GM18951 (cell line): Measurements from ENCODE around the gene SART3.
"Not testable (repeated sequence)": the region's sequence is repeated elsewhere in the genome, so short reads cannot be mapped to it uniquely, and the experiment has no call there.

Experiments used
- POLR2A ChIP-seq: IDR thresholded peaks from 4 replicates; pipeline ENCODE4 v1.6.1; 2011; ENCODE audit warnings: mild to moderate bottlenecking; ENCODE audit not compliant: insufficient read length, insufficient read depth; ENCODE audit errors: extremely low read depth
- in situ Hi-C: fragments of 300-500 bp; cut with MboI; formaldehyde crosslinking; loops from one replicate; pipeline ENCODE4 v1.12.0; 2022; ENCODE audit warnings: low sequenced_read_pairs, mixed read lengths, inconsistent platforms; ENCODE audit not compliant: unreplicated experiment

The SART3 gene

GRCh38 chr12:108567406-108568337, 6.7 kb upstream of the SART3 start:
- in situ Hi-C loops = loop anchor here (5.0 to 10.0 kb wide), 2 partner anchors 50 to 237 kb away; no protein-coding TSS in a partner anchor
- peak; percentile 17 for TF ChIP-seq POLR2A

GRCh38 chr12:108566452-108566851, 5.5 kb upstream of the SART3 start:
- in situ Hi-C loops = loop anchor here (5.0 to 10.0 kb wide), 2 partner anchors 51 to 238 kb away; no protein-coding TSS in a partner anchor
- no peak for TF ChIP-seq POLR2A

DNA sequence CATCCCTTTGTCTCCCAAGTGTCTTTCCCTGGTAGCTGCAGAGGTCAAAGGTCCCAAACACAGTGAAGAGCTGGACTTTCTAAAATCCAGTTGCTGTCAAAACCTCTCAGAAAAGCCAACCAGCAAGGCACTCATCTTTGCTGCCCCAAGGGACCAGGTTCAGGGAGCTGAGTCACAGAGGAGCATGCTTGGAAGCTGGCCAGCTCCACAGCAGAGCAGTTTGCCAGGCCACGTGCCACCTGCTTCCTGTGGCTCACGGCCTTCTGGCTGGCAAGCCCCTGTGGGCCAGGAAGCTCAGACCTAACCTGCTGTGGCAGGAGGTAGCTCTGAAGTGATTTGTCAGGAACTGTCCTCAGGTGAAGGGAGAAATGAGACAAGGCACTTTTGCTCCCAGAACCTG, 5.0 kb upstream of the SART3 start:
- in situ Hi-C loops = loop anchor here (5.0 to 10.0 kb wide), 2 partner anchors 51 to 239 kb away; no protein-coding TSS in a partner anchor
- peak; percentile 46 for TF ChIP-seq POLR2A

- in situ Hi-C loops = loop anchor here (5.0 to 10.0 kb wide), 2 partner anchors 52 to 240 kb away; no protein-coding TSS in a partner anchor
- TF ChIP-seq POLR2A = no peak
Measured at GRCh38 chr12:108565146-108565545, 4.2 kb upstream of the SART3 start.

DNA sequence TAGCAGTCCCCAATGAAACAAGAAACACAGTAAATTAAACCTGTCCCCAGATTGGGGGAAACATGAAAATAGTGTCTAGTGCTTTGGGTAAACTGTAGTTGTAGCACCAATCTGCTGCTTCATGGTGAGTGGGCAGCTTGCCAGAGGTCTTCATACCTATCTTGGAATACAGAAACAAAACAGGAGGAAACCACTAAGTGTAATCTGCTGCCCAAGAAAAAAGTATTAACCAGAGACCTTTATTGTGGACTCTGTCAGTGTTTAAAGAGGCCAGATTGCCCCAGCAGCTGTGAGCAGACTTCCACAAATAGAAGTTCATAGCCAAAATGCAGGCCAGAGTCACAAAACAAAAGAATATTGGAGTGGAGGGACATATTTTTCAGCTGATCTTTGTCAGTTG, 3.8 kb upstream of the SART3 start:
- in situ Hi-C loops = loop anchor here (5.0 to 10.0 kb wide), 2 partner anchors 53 to 240 kb away; no protein-coding TSS in a partner anchor
- TF ChIP-seq POLR2A = no peak

- no peak for TF ChIP-seq POLR2A
- in situ Hi-C loops = loop anchor here (10.0 kb wide), 1 partner anchor 241 kb away; no protein-coding TSS in a partner anchor
Measured at GRCh38 chr12:108563804-108564151, 2.8 kb upstream of the SART3 start.

DNA sequence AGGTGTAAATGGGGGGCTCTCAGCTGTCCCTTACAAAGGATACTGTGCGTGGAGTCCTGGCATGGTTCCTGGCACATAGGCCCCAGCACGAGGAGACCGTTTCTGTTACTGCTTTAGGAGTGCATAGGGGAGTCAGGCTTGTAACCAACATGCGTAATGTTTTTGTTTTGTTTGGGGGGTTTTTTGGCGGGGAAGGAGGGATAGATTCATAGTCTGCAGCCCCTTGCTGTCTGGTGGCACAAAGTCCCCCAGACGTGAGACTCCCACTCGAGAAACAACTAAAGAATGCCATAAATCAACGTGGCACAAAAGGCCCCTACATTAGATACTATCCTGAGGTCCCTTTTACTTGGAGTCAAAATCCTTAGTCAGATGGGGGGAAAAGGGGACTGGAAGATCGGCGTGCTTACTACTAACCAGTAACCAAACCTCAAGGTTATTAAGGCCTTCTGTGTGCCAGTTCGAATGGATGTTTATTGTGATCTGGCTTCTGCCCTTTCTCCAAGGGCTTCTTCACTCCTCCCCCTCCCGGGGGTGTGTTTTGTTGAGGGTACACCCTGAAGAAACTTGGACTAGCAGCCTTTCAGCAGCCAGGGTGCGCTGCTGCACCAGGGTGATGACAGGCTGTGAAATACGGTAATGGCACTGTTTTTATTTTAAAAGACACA, 2.3 kb upstream of the SART3 start:
- peak; percentile 49 for TF ChIP-seq POLR2A
- in situ Hi-C loops = loop anchor here (10.0 kb wide), 1 partner anchor 242 kb away; no protein-coding TSS in a partner anchor

- peak; percentile 97 for TF ChIP-seq POLR2A
- in situ Hi-C loops = loop anchor here (10.0 kb wide), 1 partner anchor 242 kb away; no protein-coding TSS in a partner anchor
Measured at GRCh38 chr12:108562348-108563135, 1.6 kb upstream of the SART3 start, which contains the start of gene ISCU. Gene ISCU (plus strand): TSS chr12:108562596. CDS start chr12:108562623, 27 bp downstream.

DNA sequence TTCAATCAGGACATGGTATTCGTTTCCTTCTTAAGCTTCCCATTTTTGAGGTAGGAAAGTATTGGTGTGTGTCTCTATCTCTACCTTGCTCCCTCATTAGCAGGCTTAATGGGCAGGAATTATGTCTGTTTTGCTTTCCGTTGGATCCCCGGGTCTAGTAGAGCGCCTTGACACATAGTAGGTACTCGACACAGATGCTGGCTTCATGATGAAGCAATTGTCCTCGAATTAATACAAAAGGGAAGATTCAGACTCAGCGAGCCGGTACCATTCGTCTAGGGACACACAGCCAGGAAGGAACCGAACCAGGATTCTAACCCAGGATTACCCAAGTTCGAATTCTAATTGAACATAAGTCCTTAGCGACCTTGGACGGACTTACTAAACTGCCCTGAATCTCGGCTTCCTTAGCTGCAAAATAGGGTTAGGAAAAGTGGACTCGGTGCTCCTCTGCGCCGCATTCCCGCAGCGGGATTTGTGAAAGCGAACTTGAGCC, 927 bp upstream of the SART3 start:
- TF ChIP-seq POLR2A = no peak
- in situ Hi-C loops = loop anchor here (10.0 kb wide), 1 partner anchor 243 kb away; no protein-coding TSS in a partner anchor

GRCh38 chr12:108560321-108560721, 652 bp downstream of the SART3 start:
- in situ Hi-C loops = loop anchor here (10.0 kb wide), 1 partner anchor 244 kb away; no protein-coding TSS in a partner anchor
- no peak for TF ChIP-seq POLR2A

DNA sequence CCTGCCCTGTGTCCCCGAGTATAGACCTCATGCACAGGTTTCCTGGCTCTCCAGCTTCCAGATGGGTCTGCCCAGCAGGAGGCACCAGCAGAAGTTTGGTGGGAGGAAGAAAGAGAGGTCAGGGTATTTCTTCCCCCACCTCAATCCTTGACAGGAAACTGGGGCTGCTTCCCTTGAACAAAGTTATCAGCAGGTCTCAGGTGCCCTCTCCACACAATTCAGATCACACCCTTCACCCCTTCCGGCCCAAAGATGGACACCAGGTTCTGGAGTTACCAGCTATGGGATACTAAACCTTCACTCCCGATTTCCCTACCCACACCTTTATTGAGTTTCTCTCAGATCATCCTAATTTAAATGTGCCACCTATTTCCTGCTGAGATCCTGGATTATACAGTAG, 1.2 kb downstream of the SART3 start:
- in situ Hi-C loops = loop anchor here (10.0 kb wide), 1 partner anchor 245 kb away; no protein-coding TSS in a partner anchor
- TF ChIP-seq POLR2A = no peak

DNA sequence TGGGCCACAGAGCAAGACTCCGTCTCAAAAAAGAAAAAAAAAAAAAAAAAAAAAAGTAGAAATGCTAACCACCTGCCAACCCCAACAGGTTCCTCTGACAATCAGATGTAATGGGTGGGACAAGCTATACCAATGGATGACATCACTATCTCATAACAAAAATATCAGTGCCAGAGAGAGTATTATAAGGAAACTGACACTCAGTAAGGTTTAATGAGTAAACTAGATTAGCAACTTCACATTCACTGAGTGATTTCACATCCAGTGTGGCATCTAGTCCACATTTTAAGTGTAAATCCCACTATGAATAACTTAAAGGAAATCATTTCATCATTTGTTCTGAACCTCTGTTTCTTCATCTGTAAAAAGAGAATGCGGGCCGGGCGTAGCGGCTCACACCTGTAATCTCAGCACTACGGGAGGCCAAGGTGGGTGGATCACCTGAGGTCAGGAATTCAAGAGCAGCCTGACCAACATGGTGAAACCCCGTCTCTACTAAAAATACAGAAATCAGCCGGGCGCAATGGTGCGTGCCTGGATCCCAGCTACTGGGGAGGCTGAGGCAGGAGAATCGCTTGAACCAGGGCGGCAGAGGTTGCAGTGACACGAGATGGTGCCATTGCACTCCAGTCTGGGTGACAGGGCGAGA, 1.8 kb downstream of the SART3 start:
- no peak for TF ChIP-seq POLR2A
- in situ Hi-C loops = no loop called here

GRCh38 chr12:108555383-108555782, 5.6 kb downstream of the SART3 start:
- in situ Hi-C loops = not testable (repeated sequence)
